HTR-8/SVneo (cell line): ENCODE measurements around the gene SIDT1.

ENCODE experiments used
- DNase-seq: peaks from one replicate; pipeline ENCODE4 v3.0.0; 2011; ENCODE audit warnings: low spot score, mixed read lengths; ENCODE audit not compliant: insufficient read length
- FAIRE-seq: peaks from 2 replicates; lab custom pipeline; 2011; peaks lifted over from hg19 to GRCh38; lab: Jason Lieb, UNC

The SIDT1 gene

DNA sequence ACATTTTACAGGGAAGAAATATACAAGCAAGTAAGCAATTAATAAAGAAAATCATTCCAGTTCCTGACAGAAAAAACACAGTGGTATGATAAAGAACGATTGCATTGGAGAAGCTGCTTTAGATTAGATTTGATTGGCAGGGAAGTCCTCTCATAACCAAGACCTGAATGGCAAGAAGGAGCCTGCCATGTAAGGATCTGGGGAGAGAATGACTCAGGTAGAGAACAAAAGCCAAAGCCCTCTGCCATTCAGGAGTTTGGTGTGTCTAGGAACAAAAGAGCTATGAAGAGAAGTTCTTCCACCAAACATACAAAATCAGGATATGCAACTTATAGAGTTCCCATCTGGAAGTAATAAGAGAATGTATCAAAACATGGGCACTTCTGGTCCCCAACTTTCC, 57.6 kb downstream of the SIDT1 start:
- DNase-seq (no peak), FAIRE-seq (no peak)

DNA sequence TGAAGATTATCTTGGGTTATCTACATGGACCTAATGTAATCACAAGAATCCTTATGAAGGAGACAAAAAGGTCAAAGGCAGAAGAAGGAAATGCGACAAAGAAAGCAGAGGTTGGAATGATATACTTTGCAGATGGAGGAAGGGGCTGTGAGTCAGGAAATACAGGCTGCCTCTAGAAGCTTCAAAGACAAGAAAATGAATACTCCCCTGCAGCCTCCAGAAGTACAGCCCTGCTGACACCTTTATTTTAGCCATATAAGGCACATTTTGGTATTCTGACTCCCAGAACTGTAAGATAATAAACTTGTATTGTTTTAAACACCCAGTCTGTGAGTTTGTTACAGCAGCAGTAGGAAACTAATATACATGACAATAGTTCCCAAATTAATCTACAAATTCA, 58.6 kb downstream of the SIDT1 start:
- DNase-seq = no peak
- no peak for FAIRE-seq

DNA sequence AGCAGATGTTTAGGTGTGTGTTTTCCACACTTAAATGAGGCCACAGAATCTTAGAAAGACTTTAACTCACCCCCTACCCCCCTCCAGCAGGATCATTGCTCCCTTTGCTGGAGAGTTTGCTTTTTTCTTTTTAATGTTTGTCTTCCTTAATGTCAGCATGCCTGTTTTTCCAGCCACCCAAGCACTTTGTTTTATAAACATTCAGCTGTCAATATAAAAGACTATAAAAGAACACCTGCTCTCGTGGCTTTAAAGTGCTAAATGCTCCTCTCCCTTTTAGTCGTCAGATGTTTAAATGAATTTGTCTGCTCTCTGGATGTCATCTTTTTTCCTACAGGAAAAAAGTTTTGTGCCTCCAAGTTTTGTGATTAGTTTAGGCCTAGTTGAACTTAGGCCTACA, 61.7 kb downstream of the SIDT1 start:
- DNase-seq (no peak), FAIRE-seq (no peak)

DNA sequence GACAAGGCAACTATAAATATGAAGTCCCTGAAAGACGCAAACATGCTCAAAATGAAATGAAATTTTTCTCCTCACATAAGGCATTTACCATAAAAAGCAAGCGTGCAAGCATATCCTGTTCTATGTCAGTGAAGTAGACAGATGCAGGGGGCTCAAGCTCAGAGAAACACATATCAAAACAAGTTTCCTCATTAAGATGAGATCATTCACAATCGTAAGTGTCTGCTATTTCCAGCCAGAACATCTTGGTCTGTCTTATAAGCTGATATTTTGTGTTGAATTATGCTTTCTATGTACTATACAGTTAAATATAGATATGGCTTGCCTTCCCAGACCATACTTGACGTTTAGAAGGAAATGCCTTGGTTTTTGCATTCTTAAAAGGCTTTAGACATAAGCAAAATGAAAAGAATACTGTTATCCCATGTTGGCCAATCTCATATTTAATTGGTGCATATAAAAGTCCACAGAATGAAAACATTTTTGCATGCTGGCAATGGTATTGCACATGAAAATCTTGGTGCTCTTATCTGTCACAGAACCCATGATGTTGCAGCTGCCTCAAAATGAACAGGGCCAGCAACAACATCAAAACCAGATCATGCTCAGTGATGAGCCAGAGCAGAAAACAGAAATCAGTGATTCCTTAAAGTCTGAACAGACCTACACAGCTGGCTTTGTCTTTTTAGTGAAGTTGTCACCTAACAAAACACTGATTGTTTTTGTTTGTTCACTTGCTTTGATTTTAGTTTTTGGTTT, 65.4 kb downstream of the SIDT1 start:
- FAIRE-seq (no peak), DNase-seq (no peak)

DNA sequence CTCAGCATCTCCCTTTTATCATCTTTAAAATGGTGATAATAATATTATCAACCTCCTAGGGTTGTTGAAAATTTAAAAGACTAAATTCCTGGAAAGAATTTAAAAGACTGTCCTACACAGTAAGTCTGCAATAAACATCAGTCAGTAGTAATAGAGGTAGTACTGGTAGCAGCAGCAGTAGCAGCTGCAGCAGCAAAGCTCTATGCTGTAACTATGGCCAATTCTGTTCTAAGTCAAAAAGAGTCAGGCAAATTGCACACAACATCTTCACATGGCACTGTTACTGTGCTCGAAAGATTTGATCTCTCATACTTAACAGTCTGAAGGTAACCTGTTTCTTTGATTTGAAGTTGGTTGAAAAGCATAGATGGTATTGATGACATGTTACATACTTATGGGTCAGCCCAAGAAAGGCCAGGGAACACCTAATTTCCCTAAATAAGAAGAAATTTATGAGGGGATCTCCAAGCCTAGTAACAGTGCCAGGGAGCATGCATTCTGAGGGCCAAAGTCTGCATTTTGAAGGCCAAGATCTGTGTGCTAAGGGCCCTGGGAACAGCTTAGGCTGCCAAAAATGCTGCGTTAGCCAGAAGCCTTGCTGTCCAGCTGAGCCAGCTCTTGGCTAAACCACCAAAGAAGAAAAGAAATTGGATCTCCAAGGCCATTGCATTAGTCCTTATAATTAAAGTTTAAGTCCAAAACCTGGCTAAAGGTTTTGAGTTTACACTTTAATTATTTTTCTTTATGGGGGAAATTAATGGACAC, 68.2 kb downstream of the SIDT1 start:
- FAIRE-seq (no peak), DNase-seq (no peak)

DNA sequence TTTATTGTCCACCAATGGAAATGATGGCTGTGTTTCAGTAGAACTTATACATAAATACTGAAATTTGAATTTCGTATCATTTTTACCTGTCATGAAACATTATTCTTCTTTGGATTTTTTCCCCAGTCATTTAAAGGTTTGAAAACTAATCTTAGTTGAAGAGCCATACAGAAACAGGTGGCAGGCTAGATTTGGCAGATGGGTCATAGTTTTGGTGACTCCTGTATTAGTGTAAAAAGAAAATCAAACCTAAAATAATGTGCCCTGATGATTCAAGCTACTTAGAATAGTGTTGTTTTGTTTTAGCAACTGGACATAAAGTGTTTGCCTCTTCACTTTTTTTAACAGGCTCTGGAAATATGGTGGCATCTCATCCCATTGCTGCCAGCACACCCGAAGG, 68.9 kb downstream of the SIDT1 start:
- FAIRE-seq = no peak

DNA sequence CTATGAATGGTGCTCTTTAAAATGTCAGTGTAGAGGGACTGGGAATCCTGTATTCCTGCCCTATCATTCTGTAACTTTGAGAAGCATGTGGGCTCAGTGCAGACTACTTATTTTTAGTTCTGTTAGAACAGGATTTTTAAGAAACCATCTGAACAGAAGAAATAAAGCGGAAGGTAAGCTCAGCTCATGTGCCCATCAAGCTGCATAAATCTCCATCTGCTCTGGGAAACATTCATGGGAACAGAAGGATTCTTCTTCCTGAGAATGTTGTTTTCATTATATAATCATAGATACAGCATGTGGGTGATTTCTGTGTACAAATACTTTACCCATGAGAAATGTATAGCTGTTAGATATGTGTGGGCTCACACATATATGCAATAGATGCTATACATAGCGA, 69.9 kb downstream of the SIDT1 start:
- FAIRE-seq = no peak
- DNase-seq = no peak

More for the DNA sequence above, 68.9 kb downstream of the SIDT1 start:
- no peak for DNase-seq

DNA sequence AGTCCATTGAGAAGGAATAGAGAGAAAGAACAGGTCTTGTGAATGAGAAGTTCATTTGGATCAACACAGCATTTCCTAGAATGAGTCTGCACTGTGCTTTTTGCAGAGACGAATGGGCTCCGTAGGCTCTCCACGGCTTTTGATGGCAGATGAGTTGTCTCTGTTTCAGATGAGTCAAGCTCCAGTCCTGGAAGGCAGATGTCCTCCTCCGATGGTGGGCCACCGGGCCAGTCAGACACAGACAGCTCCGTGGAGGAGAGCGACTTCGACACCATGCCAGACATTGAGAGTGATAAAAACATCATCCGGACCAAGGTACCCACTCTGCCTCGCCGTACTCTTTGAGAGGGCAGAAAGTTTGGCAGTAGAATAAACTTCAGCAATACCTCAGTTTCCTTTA, 70.5 kb downstream of the SIDT1 start:
- DNase-seq (no peak), FAIRE-seq (no peak)

DNA sequence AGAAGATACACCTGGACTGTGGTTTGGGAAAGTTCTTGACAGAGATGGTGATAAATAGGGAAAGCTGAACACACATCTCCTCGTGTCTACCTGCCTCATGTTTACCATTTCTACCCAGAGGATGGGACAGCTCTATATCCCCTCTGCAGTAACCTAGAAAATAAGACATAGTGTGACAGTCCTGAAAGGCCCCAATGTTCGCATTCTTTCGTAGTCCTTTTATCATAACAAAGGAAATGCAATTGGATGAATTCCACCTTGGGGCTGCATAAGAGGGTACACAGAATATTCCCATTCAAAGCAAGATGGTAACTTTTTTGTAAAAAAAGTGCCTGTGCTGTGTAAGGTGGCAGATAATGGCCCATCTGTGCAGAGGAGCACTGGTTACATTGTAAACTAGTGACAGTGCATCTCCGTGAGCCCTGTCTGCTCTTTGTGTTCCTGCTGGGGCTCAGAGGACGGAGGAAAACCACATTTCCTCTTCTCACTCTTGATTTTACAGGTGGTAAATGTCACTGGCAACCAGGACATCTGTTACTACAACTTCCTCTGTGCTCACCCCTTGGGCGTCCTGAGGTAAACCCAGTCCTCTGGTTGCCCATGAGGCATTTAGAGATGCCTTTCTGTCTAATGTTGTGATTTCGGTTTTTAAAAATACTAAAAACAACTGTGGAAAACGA, 74.3 kb downstream of the SIDT1 start:
- no peak for FAIRE-seq
- DNase-seq = no peak

DNA sequence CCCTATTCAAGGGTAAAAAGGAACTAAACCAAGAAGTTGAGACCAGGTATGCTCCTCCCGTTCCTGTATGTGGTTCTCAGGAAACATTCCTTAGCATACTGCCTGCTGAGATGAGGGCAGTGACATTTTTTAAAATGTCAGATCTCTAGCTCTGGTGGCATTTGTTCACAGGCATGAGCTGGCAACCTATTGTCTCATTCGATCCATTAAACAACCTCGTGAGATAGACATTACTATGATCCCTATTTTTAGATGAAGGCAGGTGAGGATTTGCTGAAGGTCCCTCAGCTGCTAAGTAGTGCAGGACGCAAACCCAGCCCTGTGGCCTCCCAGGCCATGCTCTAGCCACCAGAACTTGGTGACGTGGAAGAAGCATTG, 74.9 kb downstream of the SIDT1 start:
- DNase-seq (no peak), FAIRE-seq (no peak)

DNA sequence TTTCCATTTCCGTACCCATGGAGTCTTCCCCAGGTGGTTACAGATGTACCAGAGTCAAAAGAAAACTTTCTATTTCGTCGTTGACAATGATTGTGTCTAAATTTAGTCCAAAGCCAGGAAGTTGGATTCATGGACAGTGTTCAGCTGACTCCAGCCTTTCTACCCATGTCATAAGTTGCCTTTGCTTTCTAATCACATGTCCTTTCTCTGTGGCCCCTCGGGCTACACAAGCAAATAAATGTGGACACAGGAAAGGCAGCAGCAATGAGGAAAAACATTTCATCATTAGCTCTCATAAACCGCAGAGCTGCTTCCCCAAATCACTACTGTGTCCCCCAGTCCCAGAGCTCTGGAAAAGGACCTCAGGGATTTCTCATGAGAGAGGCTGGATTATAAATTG, 82.0 kb downstream of the SIDT1 start:
- DNase-seq = no peak
- no peak for FAIRE-seq

DNA sequence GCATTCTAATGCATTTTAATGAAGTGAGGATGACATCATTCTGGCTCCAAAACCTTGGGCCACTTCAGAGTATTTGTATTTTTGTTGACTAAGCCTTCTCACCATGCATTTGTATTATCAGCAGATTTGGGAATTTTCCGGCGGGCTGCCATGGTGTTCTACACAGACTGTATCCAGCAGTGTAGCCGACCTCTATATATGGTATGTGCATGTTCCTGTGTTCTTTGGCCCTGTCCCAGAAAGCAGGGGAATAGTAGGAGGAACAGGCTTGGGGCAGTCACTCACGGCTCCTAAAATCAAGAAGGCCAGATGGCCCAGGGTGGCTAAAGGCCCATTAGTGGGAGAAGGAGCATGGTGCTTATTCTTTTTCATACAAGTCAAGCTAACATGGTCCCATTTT, 83.6 kb downstream of the SIDT1 start:
- DNase-seq (no peak), FAIRE-seq (no peak)

DNA sequence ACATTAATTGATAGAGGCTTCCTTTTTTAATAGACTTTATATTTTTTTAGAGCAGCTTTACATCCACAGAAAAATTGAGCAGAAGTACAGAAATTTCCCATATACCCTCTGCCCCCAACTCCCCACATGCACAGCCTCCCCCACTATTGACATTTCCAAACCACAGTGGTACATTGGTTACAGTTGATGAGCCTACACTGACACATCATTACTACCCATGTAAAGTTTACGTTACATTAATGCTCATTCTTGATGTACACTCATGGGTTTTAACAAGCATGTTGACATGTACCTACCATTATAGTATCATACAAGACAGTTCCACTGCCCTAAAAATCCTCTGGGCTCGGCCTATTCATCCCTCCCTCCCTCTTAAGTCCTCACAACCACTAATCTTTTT, 85.4 kb downstream of the SIDT1 start:
- FAIRE-seq = no peak
- DNase-seq = no peak

DNA sequence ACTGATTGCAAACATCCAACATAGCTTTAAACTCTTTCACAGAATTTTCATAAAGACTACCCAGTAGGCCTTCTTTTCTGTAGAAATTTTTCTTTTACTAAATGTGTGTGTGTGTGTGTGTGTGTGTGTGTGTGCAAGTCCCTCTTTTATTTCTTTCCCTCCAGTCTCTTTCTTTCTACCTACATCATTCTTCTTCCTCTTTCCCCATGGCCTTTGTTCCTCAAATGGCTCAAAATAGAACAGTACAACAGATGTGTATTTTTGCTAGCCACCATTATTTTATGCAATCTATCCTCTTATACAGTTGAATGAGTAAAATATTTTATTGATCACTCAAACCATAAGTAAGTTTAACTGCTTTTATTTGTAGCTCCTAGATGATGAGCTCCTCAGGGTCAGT, 87.7 kb downstream of the SIDT1 start:
- no peak for FAIRE-seq

DNA sequence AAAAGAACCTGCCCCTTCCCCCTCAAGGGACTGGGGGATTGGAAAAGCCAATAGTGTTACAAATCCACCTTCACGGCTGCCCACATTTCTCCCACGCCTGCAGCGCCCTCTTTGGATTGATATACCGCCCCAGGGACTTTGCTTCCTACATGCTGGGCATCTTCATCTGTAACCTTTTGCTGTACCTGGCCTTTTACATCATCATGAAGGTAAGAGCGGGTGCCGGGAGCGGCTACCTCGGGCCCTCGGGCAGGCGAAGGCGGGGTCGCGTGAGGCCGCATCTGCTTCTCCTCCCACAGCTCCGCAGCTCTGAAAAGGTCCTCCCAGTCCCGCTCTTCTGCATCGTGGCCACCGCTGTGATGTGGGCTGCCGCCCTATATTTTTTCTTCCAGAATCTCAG, 91.0 kb downstream of the SIDT1 start:
- DNase-seq = no peak
- no peak for FAIRE-seq

More for the DNA sequence above, 87.7 kb downstream of the SIDT1 start:
- DNase-seq = no peak

DNA sequence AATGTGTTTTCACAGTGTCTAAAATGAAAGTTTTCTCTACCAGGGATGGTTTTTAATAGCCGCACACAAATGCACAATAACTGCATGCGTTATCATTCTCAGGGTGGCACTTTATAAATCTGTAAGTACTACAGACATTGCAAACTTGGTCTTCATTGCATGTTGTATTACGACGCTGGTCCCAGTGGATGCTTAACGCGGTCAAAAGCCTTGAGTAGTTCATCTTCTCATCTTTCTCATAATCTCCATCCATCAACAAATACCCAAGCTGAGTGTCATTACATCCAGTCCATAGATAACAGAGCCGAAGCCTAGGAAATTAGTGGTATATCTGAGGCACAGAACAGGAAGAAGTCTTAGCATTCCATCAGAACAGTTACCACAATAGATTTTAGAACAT, 91.5 kb downstream of the SIDT1 start:
- FAIRE-seq = no peak
- no peak for DNase-seq

DNA sequence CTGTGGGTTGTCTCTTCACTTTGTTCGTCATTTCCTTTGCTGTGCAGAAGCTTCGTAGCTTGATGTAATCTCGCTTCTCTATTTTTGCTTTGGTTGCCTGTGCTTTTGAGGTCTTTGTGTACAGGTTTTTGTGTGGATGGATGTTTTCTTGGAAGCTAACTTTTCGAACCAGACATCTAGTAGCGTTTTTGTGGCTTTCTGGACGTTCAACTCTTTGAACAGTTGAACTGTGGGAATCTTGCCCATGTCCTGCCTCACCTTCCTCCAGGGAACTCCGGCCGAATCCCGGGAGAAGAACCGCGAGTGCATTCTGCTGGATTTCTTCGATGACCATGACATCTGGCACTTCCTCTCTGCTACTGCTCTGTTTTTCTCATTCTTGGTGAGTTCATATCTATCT, 93.5 kb downstream of the SIDT1 start:
- no peak for DNase-seq
- FAIRE-seq = no peak

DNA sequence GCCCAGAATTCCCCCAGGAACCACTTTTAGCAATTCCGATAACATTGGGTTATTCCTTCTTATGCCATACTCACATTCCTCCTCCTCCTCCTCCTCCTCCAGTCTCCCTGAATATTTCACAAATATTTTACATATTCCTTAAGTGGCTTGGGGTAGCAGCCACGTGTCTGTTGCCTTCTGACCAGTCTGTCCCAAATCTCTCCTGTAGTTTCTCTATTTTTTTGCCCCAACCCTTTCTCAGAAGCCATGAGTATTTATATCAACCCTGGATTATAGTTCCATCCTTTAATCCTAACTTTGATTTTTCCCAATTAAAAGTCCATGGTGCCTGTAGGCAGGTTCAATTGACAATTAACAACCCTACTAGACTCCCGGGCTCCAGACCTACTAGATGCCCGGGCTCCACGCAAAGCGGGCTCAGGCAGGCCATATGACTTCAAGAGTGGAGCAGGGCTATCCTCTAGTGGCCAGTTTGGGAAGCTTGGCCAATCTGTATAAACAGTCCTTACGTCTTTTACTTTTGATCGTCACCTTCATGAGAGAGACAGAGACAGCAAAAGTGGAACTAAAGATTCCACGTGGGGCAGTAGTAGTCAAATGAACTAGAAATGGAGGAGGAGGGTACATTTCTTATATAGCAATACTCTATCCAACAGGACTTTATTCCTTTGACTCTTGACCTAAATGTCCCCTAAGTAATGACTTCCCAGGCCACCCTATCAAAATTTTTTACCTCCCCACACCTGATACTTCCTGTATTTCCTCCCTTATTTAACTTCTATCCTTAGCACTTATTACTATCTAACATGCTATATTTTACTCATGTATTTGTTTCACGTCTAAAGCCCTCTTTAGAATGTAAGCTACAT, 94.4 kb downstream of the SIDT1 start:
- FAIRE-seq = no peak

DNA sequence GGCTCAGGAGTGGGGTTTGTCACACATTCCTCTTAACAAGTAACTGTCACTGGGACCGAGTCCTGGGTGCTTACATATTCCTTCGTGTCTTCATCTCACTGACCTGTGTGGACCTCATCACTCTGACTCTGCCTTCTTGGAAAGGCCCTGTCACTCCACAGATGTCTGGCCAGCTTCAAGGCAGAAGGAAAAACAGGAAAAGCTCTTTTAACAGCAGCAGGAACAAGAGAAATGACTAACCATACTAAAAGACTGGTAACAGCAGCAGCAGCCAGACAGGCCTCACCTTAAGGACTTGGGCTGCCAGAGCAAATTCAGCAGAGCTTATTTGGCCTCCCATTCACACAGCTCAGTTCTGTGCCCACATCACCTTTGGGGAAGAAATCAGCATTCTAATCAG, 96.0 kb downstream of the SIDT1 start:
- no peak for DNase-seq
- FAIRE-seq = no peak

More for the DNA sequence above, 94.4 kb downstream of the SIDT1 start:
- peak; percentile 72 for DNase-seq

DNA sequence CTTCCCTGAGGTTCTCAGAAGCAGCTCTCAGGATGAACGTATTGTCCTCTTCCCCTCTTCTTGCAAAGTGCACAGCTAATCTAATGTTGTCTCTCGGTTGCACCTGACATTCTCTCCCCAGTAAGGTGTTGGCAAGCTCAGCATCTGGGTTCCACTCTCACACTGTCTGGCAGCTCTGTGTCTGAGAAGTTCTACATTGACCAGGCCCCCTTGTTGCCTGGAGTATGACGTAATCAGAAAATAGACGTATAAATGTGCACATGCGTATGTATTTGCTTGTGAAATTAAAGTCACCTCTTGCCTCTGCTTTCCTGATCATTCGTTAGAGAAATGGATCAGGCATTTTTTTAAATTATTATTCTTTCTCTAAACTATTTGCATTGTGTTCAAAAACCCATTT, 96.4 kb downstream of the SIDT1 start:
- DNase-seq (no peak), FAIRE-seq (no peak)
